K562 (cell line): ENCODE results near the gene MRPS18B. TPM values are rescaled to one million over a fixed set of nuclear protein-coding genes. Genes with fewer than 3 reads are reported as not detected.

Source experiments
- BRCA1 ChIP-seq, 2 experiments: fragments of 450-650 bp in 1 of 2; sonication (generic) in 1 of 2; formaldehyde crosslinking in 1 of 2; IDR thresholded peaks; 2 replicates each; pipeline versions ENCODE4 v1.5.0 to v1.6.1; 2017 to 2020; ENCODE audit warnings: mild to moderate bottlenecking in 1 of 2, missing genetic modification reagents in 1 of 2
- FOXK2 ChIP-seq, 2 experiments: fragments of 450-650 bp; IDR thresholded peaks in 1 of 2; conservative IDR thresholded peaks in 1 of 2; 2 replicates each; pipeline ENCODE4 v1.6.1; 2016; ENCODE audit warnings: low read depth in 2 of 2, mild to moderate bottlenecking in 1 of 2
- MED1 ChIP-seq: sonication (generic); formaldehyde crosslinking; IDR thresholded peaks from 2 replicates; pipeline ENCODE4 v1.8.1; 2023; ENCODE audit warnings: missing genetic modification reagents, borderline replicate concordance
- RBBP5 ChIP-seq: fragments of 200-600 bp; sonication (generic); IDR thresholded peaks from 2 replicates; pipeline ENCODE4 v1.6.1; 2012; ENCODE audit warnings: borderline replicate concordance, mild to moderate bottlenecking, low read length, control low read depth, inconsistent platforms; ENCODE audit not compliant: insufficient read depth, poor library complexity, severe bottlenecking
- SIN3B ChIP-seq: fragments of 450-650 bp; IDR thresholded peaks from 2 replicates; pipeline ENCODE4 v1.6.1; 2017; ENCODE audit warnings: low read depth, mild to moderate bottlenecking, moderate library complexity
- SP1 ChIP-seq: sonication (generic); formaldehyde crosslinking; IDR thresholded peaks from 2 replicates; pipeline ENCODE4 v1.8.1; 2022; ENCODE audit warnings: mild to moderate bottlenecking, missing genetic modification reagents
- TAF15 ChIP-seq: fragments of 200-400 bp; formaldehyde crosslinking; IDR thresholded peaks from 2 replicates; pipeline ENCODE4 v1.6.1; 2017; ENCODE audit warnings: mild to moderate bottlenecking, low read depth, low read length, moderate library complexity
- ZNF444 ChIP-seq: fragments of 250-450 bp; sonication (Bioruptor Pico); IDR thresholded peaks from 2 replicates; pipeline ENCODE4 v1.4.0; 2020; ENCODE audit warnings: mild to moderate bottlenecking, moderate library complexity
- polyA plus RNA-seq, 8 experiments: library from polyadenylated mRNA; depleted of rRNA in 4 of 8; stranded (reverse) in 5 of 8; unstranded in 3 of 8; fragments of >200 nt; fragmentation: Nextera tagmentation in 2 of 8; fragmentation: Illumina TruSeq in 1 of 8; extraction: Ambion mirVana in 2 of 8; extraction: Trizol in 1 of 8; gene quantifications; 2 replicates each; pipeline versions ENCODE4 v1.2.1 to v1.2.3, GENCODE V29; 2011 to 2014; ENCODE audit warnings: inconsistent platforms in 1 of 8, missing spikeins in 1 of 8
- total RNA-seq, 7 experiments: library from RNA; depleted of rRNA in 6 of 7; stranded (reverse); fragments of >200 nt in 6 of 7; fragmentation: Illumina TruSeq in 2 of 7; extraction: Trizol in 2 of 7; gene quantifications; 2 replicates each; pipeline versions ENCODE4 v1.2.1 to v1.2.3, GENCODE V29; 2011 to 2021; ENCODE audit warnings: low replicate concordance in 1 of 7
- TF ChIP-seq, protein P1 (sequence below): sonication (generic); formaldehyde crosslinking; IDR thresholded peaks from 2 replicates; pipeline ENCODE4 v1.8.1; 2023; ENCODE audit warnings: missing genetic modification reagents, mild to moderate bottlenecking, borderline replicate concordance
- TF ChIP-seq, protein P2 (sequence below): fragments of 250-450 bp; sonication (Bioruptor Pico); IDR thresholded peaks from 2 replicates; pipeline ENCODE4 v1.4.0; 2020
- TF ChIP-seq, protein P3 (sequence below): fragments of 250-450 bp; sonication (Bioruptor Pico); IDR thresholded peaks from 2 replicates; pipeline ENCODE4 v1.8.0; 2021; ENCODE audit warnings: moderate library complexity, mild to moderate bottlenecking, inconsistent platforms

The MRPS18B gene
- total and polyA plus RNA-seq, 9 of the 15 experiments (the other 6 are each of a cell fraction or from before 2014, with no cell fraction given): 132 to 383 (median 178) TPM

DNA sequence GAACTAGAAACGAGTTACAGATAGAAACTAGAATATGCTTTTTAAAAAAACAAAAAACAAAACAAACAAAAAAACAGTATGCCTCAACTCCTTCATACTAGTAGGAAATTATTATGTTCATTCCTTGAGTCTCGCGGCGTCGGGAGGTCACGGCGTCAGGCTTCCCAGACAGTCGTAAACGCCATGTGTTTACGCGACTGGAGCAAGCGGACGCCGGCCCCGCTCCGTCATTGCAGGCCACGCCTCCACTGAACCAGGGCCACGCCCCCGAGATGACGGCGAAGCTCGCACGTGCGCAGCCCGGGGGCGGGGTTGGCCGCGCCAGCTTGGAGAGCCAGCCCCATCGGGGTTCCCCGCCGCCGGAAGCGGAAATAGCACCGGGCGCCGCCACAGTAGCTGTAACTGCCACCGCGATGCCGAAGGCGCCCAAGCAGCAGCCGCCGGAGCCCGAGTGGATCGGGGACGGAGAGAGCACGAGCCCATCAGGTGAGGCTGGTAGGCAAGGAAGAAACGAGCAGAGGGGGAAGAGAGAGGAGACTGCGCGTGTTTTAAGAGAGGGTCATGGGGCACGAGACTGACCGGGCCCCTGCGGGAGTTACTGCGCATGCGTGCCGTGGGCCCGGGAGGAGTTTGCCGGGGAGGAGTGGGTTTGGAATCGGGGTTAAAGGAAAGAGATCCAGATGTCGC lies 46.4 kb upstream of the MRPS18B start, which contains the start of gene ABCF1 (continued):
- TF ChIP-seq, protein P1, sequence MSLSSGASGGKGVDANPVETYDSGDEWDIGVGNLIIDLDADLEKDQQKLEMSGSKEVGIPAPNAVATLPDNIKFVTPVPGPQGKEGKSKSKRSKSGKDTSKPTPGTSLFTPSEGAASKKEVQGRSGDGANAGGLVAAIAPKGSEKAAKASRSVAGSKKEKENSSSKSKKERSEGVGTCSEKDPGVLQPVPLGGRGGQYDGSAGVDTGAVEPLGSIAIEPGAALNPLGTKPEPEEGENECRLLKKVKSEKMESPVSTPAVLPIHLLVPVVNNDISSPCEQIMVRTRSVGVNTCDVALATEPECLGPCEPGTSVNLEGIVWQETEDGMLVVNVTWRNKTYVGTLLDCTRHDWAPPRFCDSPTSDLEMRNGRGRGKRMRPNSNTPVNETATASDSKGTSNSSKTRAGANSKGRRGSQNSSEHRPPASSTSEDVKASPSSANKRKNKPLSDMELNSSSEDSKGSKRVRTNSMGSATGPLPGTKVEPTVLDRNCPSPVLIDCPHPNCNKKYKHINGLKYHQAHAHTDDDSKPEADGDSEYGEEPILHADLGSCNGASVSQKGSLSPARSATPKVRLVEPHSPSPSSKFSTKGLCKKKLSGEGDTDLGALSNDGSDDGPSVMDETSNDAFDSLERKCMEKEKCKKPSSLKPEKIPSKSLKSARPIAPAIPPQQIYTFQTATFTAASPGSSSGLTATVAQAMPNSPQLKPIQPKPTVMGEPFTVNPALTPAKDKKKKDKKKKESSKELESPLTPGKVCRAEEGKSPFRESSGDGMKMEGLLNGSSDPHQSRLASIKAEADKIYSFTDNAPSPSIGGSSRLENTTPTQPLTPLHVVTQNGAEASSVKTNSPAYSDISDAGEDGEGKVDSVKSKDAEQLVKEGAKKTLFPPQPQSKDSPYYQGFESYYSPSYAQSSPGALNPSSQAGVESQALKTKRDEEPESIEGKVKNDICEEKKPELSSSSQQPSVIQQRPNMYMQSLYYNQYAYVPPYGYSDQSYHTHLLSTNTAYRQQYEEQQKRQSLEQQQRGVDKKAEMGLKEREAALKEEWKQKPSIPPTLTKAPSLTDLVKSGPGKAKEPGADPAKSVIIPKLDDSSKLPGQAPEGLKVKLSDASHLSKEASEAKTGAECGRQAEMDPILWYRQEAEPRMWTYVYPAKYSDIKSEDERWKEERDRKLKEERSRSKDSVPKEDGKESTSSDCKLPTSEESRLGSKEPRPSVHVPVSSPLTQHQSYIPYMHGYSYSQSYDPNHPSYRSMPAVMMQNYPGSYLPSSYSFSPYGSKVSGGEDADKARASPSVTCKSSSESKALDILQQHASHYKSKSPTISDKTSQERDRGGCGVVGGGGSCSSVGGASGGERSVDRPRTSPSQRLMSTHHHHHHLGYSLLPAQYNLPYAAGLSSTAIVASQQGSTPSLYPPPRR: no peak
- TF ChIP-seq, protein P2, sequence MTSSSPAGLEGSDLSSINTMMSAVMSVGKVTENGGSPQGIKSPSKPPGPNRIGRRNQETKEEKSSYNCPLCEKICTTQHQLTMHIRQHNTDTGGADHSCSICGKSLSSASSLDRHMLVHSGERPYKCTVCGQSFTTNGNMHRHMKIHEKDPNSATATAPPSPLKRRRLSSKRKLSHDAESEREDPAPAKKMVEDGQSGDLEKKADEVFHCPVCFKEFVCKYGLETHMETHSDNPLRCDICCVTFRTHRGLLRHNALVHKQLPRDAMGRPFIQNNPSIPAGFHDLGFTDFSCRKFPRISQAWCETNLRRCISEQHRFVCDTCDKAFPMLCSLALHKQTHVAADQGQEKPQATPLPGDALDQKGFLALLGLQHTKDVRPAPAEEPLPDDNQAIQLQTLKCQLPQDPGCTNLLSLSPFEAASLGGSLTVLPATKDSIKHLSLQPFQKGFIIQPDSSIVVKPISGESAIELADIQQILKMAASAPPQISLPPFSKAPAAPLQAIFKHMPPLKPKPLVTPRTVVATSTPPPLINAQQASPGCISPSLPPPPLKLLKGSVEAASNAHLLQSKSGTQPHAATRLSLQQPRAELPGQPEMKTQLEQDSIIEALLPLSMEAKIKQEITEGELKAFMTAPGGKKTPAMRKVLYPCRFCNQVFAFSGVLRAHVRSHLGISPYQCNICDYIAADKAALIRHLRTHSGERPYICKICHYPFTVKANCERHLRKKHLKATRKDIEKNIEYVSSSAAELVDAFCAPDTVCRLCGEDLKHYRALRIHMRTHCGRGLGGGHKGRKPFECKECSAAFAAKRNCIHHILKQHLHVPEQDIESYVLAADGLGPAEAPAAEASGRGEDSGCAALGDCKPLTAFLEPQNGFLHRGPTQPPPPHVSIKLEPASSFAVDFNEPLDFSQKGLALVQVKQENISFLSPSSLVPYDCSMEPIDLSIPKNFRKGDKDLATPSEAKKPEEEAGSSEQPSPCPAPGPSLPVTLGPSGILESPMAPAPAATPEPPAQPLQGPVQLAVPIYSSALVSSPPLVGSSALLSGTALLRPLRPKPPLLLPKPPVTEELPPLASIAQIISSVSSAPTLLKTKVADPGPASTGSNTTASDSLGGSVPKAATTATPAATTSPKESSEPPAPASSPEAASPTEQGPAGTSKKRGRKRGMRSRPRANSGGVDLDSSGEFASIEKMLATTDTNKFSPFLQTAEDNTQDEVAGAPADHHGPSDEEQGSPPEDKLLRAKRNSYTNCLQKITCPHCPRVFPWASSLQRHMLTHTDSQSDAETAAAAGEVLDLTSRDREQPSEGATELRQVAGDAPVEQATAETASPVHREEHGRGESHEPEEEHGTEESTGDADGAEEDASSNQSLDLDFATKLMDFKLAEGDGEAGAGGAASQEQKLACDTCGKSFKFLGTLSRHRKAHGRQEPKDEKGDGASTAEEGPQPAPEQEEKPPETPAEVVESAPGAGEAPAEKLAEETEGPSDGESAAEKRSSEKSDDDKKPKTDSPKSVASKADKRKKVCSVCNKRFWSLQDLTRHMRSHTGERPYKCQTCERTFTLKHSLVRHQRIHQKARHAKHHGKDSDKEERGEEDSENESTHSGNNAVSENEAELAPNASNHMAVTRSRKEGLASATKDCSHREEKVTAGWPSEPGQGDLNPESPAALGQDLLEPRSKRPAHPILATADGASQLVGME (CRISPR knock-in tag): 0 out of 2 replicates have a peak, but pooled peaks have one; percentile 35
- no peak for TF ChIP-seq TAF15
- TF ChIP-seq ZNF444 (CRISPR knock-in tag): no peak
- TF ChIP-seq, protein P3, sequence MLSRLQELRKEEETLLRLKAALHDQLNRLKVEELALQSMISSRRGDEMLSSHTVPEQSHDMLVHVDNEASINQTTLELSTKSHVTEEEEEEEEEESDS (CRISPR knock-in tag): no peak
- TF ChIP-seq MED1 (CRISPR knock-in tag): no peak
- TF ChIP-seq RBBP5: peak; percentile 93
- peak; percentile 84 for TF ChIP-seq SIN3B
- TF ChIP-seq FOXK2 (conservative IDR thresholded peaks at IDR 0.05 in 1 of 2, IDR thresholded peaks at IDR 0.05 in 1 of 2; ENCODE audit: low read depth in 2 of 2): peak; percentile 98 to 99
- no peak for TF ChIP-seq BRCA1 (IDR thresholded peaks at IDR 0.05)
- no peak for TF ChIP-seq BRCA1 (CRISPR knock-in tag; IDR thresholded peaks at IDR 0.05)
- TF ChIP-seq SP1 (CRISPR knock-in tag): peak; percentile 98
